ENCODE results near the gene FFAR1. TPM values are rescaled to one million over a fixed set of nuclear protein-coding genes. Genes with fewer than 3 reads are reported as not detected.

The FFAR1 gene
- total and polyA plus RNA-seq, 2 donors (not counting 3 experiments of a cell fraction or from before 2014, with no cell fraction given): not detected

- ChIA-PET CTCF (interaction anchor here (1.8 kb wide), 1 partner anchor 146 kb away, joined by 8 read pairs; no protein-coding TSS in a partner anchor), POLR2A (no interaction called here)
- Histone ChIP-seq H4K20me1 (replicated peaks; ENCODE audit: control insufficient read depth, extremely low read depth, insufficient read depth, low read length) (no peaks in the 10 kb centered on the region), H3K36me3 (ENCODE audit: control insufficient read depth in 2 of 2, extremely low read depth in 1 of 2, insufficient read depth in 2 of 2, low read length in 2 of 2) (no peaks in the 10 kb centered on the region), H3K9ac (replicated peaks; ENCODE audit: extremely low read depth, insufficient read depth, low read length) (no peak overlapping the region), H2AFZ (ENCODE audit: low read depth, low read length) (no peak overlapping the region), H3K27ac (ENCODE audit: insufficient read depth, low read depth, low read length) (no peak overlapping the region), H3K79me2 (ENCODE audit: control insufficient read depth, insufficient read depth, low read length) (no peaks in the 10 kb centered on the region), H3K4me1 (ENCODE audit: control insufficient read depth, extremely low read depth, insufficient read depth, low read length) (no peaks in the 10 kb centered on the region), H3K9me1 (replicated peaks; ENCODE audit: control insufficient read depth, extremely low read depth, insufficient read depth, low read length) (no peaks in the 10 kb centered on the region), H3K9me3 (replicated peaks; ENCODE audit: control insufficient read depth, insufficient read depth, low read length) (no peaks in the 10 kb centered on the region), H3K27me3 (ENCODE audit: control insufficient read depth in 2 of 2, insufficient read depth in 2 of 2, low read length in 2 of 2) (no peaks in the 10 kb centered on the region), H3K4me3 (replicated peaks in 1 of 3; ENCODE audit: insufficient read depth in 1 of 3, low read depth in 1 of 3, low read length in 3 of 3) (no peak overlapping the region), H3K4me2 (ENCODE audit: insufficient read depth, low read length) (no peak overlapping the region)
- no peak for FAIRE-seq
- TF ChIP-seq POLR2A (IDR thresholded peaks at IDR 0.05; ENCODE audit: low read depth, low read length) (no peak), MAX (IDR thresholded peaks at IDR 0.05; ENCODE audit: insufficient read depth, insufficient read length) (no peak), GATA2 (IDR thresholded peaks at IDR 0.05; ENCODE audit: insufficient read depth, insufficient read length, low read depth, low read length) (no peak), CTCF (IDR thresholded peaks at IDR 0.05; ENCODE audit: extremely low read depth in 1 of 2, insufficient read depth in 1 of 2, low read depth in 1 of 2, low read length in 2 of 2) (no peak), JUN (IDR thresholded peaks at IDR 0.05; ENCODE audit: borderline replicate concordance, insufficient read depth, insufficient read length, low read depth) (no peak), EZH2 (IDR thresholded peaks at IDR 0.05; ENCODE audit: borderline replicate concordance, low read depth, low read length, severe bottlenecking) (no peak), MYC (IDR thresholded peaks at IDR 0.05; ENCODE audit: low read depth, low read length) (no peak), POLR2AphosphoS5 (IDR thresholded peaks at IDR 0.05; ENCODE audit: insufficient read depth, low read depth, low read length) (no peak), FOS (IDR thresholded peaks at IDR 0.05; ENCODE audit: borderline replicate concordance, insufficient read depth, low read length) (no peak)
- DNase-seq (ENCODE audit: low read depth, low spot score): no peak
- intact Hi-C loops (cut with micrococcal nuclease): no loop called here
- dilution Hi-C loops (cut with MboI; ENCODE audit: extremely low pct_ligation_motif_present, low sequenced_read_pairs): no loop called here
- BruUV-seq (replicated peaks): no TSS peak
These were observed 1.4 kb downstream of the FFAR1 start for GRCh38 chr19:35348911-35349611.
